ENCODE results near the gene COL3A1.

Gene COL3A1

DNA sequence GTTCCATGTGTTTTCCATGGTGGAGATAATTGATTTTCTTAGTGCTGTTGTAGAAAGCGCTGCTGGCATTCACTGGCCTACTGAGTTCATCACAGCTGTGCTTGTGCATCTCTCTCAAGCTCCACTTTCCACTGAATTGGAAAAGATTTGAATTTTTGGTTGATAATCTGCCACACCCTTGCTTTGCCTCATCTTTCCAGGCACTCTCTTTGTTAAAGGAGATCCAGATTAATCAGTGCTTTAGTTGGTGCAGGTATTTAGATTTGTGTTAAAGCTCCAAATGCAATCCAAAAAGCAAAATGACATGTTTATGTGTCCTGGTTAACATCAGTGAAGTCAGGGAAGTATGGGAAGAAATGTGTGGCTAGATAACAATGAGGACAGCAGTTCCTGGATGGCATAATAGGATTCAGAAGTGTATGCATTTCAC lies 2.7 kb upstream of the COL3A1 start:
- peak overlapping the region in 1 of 5 donors; percentile 10 for H3K9ac ChIP-seq (ENCODE audit: low read length in 5 of 5)
- H3K27ac ChIP-seq (ENCODE audit: low read depth, low read length) = peak overlapping the region; percentile 99
- no peaks in the 10 kb centered on the region for H3K27me3 ChIP-seq (ENCODE audit: control insufficient read depth in 5 of 5, insufficient read depth in 4 of 5, low read length in 5 of 5)
- no peak overlapping the region for H3K4me3 ChIP-seq (ENCODE audit: low read depth in 1 of 5, low read length in 5 of 5)
- H3K9me3 ChIP-seq (ENCODE audit: control insufficient read depth in 5 of 5, low read length in 5 of 5) = no peaks in the 10 kb centered on the region
- peaks cover 2 to 43% (median 27%) of the 10 kb centered on the region in 5 donors for H3K4me1 ChIP-seq (ENCODE audit: control insufficient read depth in 5 of 5, insufficient read depth in 5 of 5, low read length in 5 of 5)
- H3K36me3 ChIP-seq (ENCODE audit: control insufficient read depth in 5 of 5, insufficient read depth in 5 of 5, low read length in 5 of 5) = no peaks in the 10 kb centered on the region

DNA sequence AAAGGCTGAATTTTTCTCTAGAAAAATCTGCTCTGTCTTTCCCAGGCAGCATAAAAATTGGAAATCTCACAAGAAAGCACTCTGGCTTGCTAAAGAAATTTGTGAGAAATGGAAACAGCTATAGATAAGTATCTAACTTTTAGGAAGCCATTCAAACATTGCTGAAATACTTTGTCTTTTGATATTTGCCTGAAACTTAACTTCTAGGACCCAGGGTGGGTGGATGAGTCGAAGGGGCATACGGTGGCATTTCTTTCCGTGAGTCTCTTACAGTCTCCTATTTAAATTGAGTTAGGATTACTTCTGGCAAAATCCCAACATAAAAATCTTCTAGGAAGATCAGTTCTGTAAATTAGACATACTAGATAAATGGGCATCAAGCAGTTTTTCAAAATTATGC lies 532 bp upstream of the COL3A1 start:
- Histone ChIP-seq H3K4me1 (ENCODE audit: control insufficient read depth in 5 of 5, insufficient read depth in 5 of 5, low read length in 5 of 5) (peaks cover under 1 to 31% (median 19%) of the 10 kb centered on the region in 5 donors), H3K36me3 (ENCODE audit: control insufficient read depth in 5 of 5, insufficient read depth in 5 of 5, low read length in 5 of 5) (no peaks in the 10 kb centered on the region), H3K27me3 (ENCODE audit: control insufficient read depth in 5 of 5, insufficient read depth in 4 of 5, low read length in 5 of 5) (no peaks in the 10 kb centered on the region), H3K9ac (ENCODE audit: low read length in 5 of 5) (peak overlapping the region in 4 of 5 donors; percentile 42 to 91 (median 66)), H3K4me3 (ENCODE audit: low read depth in 1 of 5, low read length in 5 of 5) (peak overlapping the region; percentile 65 to 86 (median 78)), H3K27ac (ENCODE audit: low read depth, low read length) (peak overlapping the region; percentile 99), H3K9me3 (ENCODE audit: control insufficient read depth in 5 of 5, low read length in 5 of 5) (no peaks in the 10 kb centered on the region)

DNA sequence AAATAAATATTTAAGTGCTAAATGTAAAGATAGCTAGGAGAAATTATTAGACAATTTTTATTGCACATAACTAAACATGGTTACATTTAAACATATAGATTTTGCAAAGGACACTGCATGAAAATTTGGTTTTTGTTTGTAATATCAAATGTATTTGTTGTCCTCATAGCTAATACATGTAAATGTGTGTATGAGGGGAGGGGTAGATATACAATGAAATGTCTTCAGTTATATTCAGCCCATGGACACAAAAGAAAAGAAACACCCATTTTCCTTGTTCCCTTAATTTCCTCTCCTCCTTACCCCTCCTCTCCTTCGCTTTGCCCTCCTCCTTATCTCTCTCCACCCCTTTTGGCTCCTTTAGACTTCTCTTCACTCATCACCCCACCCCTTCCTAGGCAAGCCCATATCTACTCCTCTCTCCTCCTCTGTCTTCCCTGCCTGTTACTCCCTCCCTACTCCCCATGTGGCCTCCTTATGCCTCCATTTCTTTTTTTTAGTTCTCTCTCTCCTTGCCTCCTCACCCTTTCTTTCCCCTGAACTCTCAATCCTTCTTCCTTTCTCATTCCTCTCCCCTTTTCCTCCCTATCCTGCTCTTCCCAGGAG lies 1.4 kb downstream of the COL3A1 start:
- Histone ChIP-seq H3K4me3 (ENCODE audit: low read depth in 1 of 5, low read length in 5 of 5) (peak overlapping the region; percentile 65 to 86 (median 78)), H3K9me3 (ENCODE audit: control insufficient read depth in 5 of 5, low read length in 5 of 5) (no peaks in the 10 kb centered on the region), H3K27me3 (ENCODE audit: control insufficient read depth in 5 of 5, insufficient read depth in 4 of 5, low read length in 5 of 5) (no peaks in the 10 kb centered on the region), H3K27ac (ENCODE audit: low read depth, low read length) (peak overlapping the region; percentile 99), H3K4me1 (ENCODE audit: control insufficient read depth in 5 of 5, insufficient read depth in 5 of 5, low read length in 5 of 5) (peaks cover 2 to 33% (median 15%) of the 10 kb centered on the region in 5 donors), H3K9ac (ENCODE audit: low read length in 5 of 5) (peak overlapping the region; percentile 72 to 95 (median 77)), H3K36me3 (ENCODE audit: control insufficient read depth in 5 of 5, insufficient read depth in 5 of 5, low read length in 5 of 5) (no peaks in the 10 kb centered on the region)

DNA sequence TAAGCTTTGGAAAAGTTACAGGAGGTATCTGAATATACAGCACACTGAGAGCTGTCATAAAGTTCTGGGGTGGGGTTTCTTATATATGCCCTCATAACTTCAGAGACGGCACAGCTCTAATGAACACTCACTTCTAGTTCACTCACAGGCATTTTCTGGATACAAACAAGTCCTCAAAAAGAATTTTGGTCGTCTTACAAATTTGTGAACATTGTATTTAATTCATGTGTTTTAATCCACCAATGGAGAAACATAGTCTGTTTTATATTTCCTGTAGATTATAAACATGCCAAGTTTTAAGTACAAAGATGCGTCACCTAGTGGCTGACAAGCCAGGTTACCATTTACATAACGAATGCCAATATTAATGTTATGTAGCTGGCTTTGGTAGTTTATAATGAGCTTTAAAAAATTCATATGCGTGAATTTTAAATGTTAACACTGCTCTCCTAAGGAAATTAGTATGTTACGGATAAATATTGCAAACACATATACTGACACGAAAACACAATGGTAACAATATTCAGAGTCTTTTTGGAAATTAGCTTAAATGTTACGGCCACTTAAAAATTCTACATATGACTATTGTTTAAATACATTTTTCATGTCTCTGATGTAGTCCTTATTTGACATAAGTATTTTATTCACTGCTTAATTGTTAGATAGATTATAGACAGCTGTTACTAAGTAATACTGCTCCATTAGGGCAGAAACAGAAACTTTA lies 2.5 kb downstream of the COL3A1 start:
- H3K4me1 ChIP-seq (ENCODE audit: control insufficient read depth in 5 of 5, insufficient read depth in 5 of 5, low read length in 5 of 5) = peaks cover 2 to 32% (median 8%) of the 10 kb centered on the region in 5 donors
- H3K9ac ChIP-seq (ENCODE audit: low read length in 5 of 5) = peak overlapping the region; percentile 72 to 95 (median 77)
- H3K9me3 ChIP-seq (ENCODE audit: control insufficient read depth in 5 of 5, low read length in 5 of 5) = no peaks in the 10 kb centered on the region
- peak overlapping the region; percentile 65 to 86 (median 78) for H3K4me3 ChIP-seq (ENCODE audit: low read depth in 1 of 5, low read length in 5 of 5)
- H3K27me3 ChIP-seq (ENCODE audit: control insufficient read depth in 5 of 5, insufficient read depth in 4 of 5, low read length in 5 of 5) = no peaks in the 10 kb centered on the region
- peak overlapping the region; percentile 99 for H3K27ac ChIP-seq (ENCODE audit: low read depth, low read length)
- H3K36me3 ChIP-seq (ENCODE audit: control insufficient read depth in 5 of 5, insufficient read depth in 5 of 5, low read length in 5 of 5) = no peaks in the 10 kb centered on the region

- Histone ChIP-seq H3K4me3 (ENCODE audit: low read depth in 1 of 5, low read length in 5 of 5) (peak overlapping the region; percentile 65 to 86 (median 78)), H3K27ac (ENCODE audit: low read depth, low read length) (peak overlapping the region; percentile 99), H3K36me3 (ENCODE audit: control insufficient read depth in 5 of 5, insufficient read depth in 5 of 5, low read length in 5 of 5) (no peaks in the 10 kb centered on the region), H3K27me3 (ENCODE audit: control insufficient read depth in 5 of 5, insufficient read depth in 4 of 5, low read length in 5 of 5) (no peaks in the 10 kb centered on the region), H3K4me1 (ENCODE audit: control insufficient read depth in 5 of 5, insufficient read depth in 5 of 5, low read length in 5 of 5) (peaks cover 1 to 32% (median 5%) of the 10 kb centered on the region in 5 donors), H3K9me3 (ENCODE audit: control insufficient read depth in 5 of 5, low read length in 5 of 5) (no peaks in the 10 kb centered on the region), H3K9ac (ENCODE audit: low read length in 5 of 5) (peak overlapping the region; percentile 72 to 95 (median 77))
Observed at GRCh38 chr2:188977317-188977716, 3.1 kb downstream of the COL3A1 start.

DNA sequence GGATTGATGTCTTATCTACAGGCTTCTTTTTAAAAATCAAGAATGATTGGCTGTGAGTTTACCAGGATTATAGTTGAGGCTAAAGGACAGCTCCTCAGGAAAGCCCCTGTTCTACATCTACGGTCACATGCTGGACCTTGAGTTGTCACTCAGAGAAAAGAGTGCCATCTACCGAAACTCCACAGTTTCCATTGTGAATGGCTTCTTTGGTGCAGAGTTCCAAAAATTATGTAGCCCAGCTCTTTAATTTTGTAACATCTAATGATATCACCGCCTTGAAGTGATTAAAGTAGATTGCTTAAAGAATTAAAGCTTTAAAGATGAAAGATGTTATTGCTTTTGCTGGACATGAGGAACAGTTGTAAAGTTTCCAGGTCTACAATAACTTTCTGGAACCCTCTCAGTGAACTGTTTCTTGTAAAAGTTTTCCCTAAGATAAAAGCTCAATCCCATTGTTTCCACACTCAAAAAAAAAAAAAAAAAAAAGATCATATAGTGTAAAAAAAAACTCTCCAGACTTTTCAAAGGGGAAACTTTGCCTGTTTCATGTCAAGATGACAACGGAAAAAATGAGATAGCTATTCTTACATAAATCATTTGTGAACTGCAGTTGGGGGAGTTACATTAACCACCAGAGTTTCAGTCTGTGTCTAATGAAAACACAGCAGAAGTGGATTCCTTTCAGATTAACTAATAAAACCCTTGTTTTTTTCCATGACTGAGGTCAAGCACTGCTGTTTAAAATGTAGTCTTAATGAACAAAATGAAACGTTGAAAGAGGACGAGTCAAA lies 4.3 kb downstream of the COL3A1 start:
- H3K9ac ChIP-seq (ENCODE audit: low read length in 5 of 5) = peak overlapping the region; percentile 31 to 95 (median 72)
- no peaks in the 10 kb centered on the region for H3K9me3 ChIP-seq (ENCODE audit: control insufficient read depth in 5 of 5, low read length in 5 of 5)
- H3K27me3 ChIP-seq (ENCODE audit: control insufficient read depth in 5 of 5, insufficient read depth in 4 of 5, low read length in 5 of 5) = no peaks in the 10 kb centered on the region
- H3K4me1 ChIP-seq (ENCODE audit: control insufficient read depth in 5 of 5, insufficient read depth in 5 of 5, low read length in 5 of 5) = peaks cover 0 to 38% (median 5%) of the 10 kb centered on the region in 5 donors
- peak overlapping the region; percentile 12 to 78 (median 65) for H3K4me3 ChIP-seq (ENCODE audit: low read depth in 1 of 5, low read length in 5 of 5)
- no peaks in the 10 kb centered on the region for H3K36me3 ChIP-seq (ENCODE audit: control insufficient read depth in 5 of 5, insufficient read depth in 5 of 5, low read length in 5 of 5)
- peak overlapping the region; percentile 99 for H3K27ac ChIP-seq (ENCODE audit: low read depth, low read length)

- Histone ChIP-seq H3K27ac (ENCODE audit: low read depth, low read length) (peak overlapping the region; percentile 99), H3K36me3 (ENCODE audit: control insufficient read depth in 5 of 5, insufficient read depth in 5 of 5, low read length in 5 of 5) (no peaks in the 10 kb centered on the region), H3K9me3 (ENCODE audit: control insufficient read depth in 5 of 5, low read length in 5 of 5) (no peaks in the 10 kb centered on the region), H3K9ac (ENCODE audit: low read length in 5 of 5) (peak overlapping the region in 4 of 5 donors; percentile 21 to 95 (median 50)), H3K27me3 (ENCODE audit: control insufficient read depth in 5 of 5, insufficient read depth in 4 of 5, low read length in 5 of 5) (no peaks in the 10 kb centered on the region), H3K4me3 (ENCODE audit: low read depth in 1 of 5, low read length in 5 of 5) (peak overlapping the region in 4 of 5 donors; percentile 11 to 78 (median 23)), H3K4me1 (ENCODE audit: control insufficient read depth in 5 of 5, insufficient read depth in 5 of 5, low read length in 5 of 5) (peaks cover 0 to 40% (median 6%) of the 10 kb centered on the region in 5 donors)
Observed at GRCh38 chr2:188979187-188980114, 5.3 kb downstream of the COL3A1 start.

- Histone ChIP-seq H3K9ac (ENCODE audit: low read length in 5 of 5) (peak overlapping the region in 2 of 5 donors; percentile 52 to 68), H3K36me3 (ENCODE audit: control insufficient read depth in 5 of 5, insufficient read depth in 5 of 5, low read length in 5 of 5) (peaks cover 16 to 36% (median 25%) of the 10 kb centered on the region in 5 donors), H3K9me3 (ENCODE audit: control insufficient read depth in 5 of 5, low read length in 5 of 5) (no peaks in the 10 kb centered on the region), H3K4me3 (ENCODE audit: low read depth in 1 of 5, low read length in 5 of 5) (peak overlapping the region in 1 of 5 donors; percentile 33), H3K27ac (ENCODE audit: low read depth, low read length) (peak overlapping the region; percentile 80), H3K4me1 (ENCODE audit: control insufficient read depth in 5 of 5, insufficient read depth in 5 of 5, low read length in 5 of 5) (peaks cover 0 to 56% (median 7%) of the 10 kb centered on the region in 5 donors), H3K27me3 (ENCODE audit: control insufficient read depth in 5 of 5, insufficient read depth in 4 of 5, low read length in 5 of 5) (no peaks in the 10 kb centered on the region)
Observed at GRCh38 chr2:188983427-188984064, 9.4 kb downstream of the COL3A1 start.
